ENCODE results near the gene PLCB2.

Gene PLCB2

GRCh38 chr15:40347559-40348473 lies 40.1 kb upstream of the PLCB2 start:
- TF ChIP-seq, protein P1, sequence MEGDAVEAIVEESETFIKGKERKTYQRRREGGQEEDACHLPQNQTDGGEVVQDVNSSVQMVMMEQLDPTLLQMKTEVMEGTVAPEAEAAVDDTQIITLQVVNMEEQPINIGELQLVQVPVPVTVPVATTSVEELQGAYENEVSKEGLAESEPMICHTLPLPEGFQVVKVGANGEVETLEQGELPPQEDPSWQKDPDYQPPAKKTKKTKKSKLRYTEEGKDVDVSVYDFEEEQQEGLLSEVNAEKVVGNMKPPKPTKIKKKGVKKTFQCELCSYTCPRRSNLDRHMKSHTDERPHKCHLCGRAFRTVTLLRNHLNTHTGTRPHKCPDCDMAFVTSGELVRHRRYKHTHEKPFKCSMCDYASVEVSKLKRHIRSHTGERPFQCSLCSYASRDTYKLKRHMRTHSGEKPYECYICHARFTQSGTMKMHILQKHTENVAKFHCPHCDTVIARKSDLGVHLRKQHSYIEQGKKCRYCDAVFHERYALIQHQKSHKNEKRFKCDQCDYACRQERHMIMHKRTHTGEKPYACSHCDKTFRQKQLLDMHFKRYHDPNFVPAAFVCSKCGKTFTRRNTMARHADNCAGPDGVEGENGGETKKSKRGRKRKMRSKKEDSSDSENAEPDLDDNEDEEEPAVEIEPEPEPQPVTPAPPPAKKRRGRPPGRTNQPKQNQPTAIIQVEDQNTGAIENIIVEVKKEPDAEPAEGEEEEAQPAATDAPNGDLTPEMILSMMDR (IDR thresholded peaks at IDR 0.05): no peak
- Histone ChIP-seq H3K79me2 (no peaks in the 10 kb centered on the region), H3K4me3 (ENCODE audit: low read depth, low read length) (no peak overlapping the region), H3K27ac (no peak overlapping the region), H3K27me3 (ENCODE audit: control insufficient read depth, insufficient read depth, low read length) (no peaks in the 10 kb centered on the region), H3K36me3 (ENCODE audit: control insufficient read depth, insufficient read depth, low read length) (no peaks in the 10 kb centered on the region), H2AFZ (no peak overlapping the region), H3K9ac (no peak overlapping the region), H3K4me2 (ENCODE audit: low read length) (no peak overlapping the region), H3K4me1 (no peaks in the 10 kb centered on the region), H3K9me3 (ENCODE audit: control insufficient read depth, low read length) (no peaks in the 10 kb centered on the region)

DNA sequence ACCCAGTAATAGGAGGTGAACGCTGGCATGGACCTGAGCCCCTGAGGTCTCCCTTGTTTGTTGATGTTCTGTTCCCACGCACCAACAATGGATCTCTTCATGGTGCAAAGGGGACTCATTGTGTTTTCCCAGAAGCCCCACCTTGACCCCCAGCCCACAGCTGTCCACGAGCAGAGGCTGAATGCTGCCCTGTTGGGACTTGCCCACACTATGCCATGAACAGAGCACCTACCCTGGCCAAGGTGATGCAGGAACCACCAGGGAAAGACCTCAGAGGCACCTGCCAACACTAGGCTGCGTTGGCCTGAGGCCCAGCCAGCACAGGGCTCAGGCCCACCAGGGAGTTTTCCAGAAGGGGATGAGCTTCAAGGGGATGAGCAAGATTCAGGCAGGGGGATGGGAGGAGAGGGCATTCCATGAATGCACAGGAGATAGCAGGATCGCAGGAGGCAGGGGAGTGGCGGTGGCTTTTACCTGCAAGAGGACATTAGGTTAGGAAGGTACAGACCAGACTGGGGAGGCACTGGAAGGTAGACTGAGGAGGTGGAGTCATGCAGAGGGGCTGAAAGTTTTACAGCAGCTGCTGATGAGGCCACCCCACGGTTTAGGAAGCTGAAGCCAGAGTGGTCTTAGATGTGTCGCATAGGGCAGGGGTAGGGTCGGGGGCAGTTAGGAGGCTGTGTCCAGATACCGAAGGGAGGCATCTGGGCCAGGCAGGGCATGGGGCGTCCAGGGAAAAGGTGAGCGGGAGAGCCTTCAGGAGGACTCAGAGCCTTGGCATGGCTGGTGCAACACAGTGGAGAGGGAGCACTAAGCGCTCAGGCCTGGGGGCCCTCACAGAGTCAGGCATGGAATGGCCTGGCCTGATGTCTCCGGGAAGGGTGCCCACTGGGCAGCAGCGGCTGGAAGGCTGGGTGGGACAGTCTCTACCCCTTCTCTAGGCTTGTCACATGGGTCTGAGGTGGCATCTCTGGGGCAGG lies 39.1 kb upstream of the PLCB2 start:
- H3K9me3 ChIP-seq (ENCODE audit: control insufficient read depth, low read length): no peaks in the 10 kb centered on the region
- no peak overlapping the region for H3K9ac ChIP-seq
- no peak overlapping the region for H3K4me2 ChIP-seq (ENCODE audit: low read length)
- no peaks in the 10 kb centered on the region for H3K4me1 ChIP-seq
- H3K79me2 ChIP-seq: no peaks in the 10 kb centered on the region
- no peak overlapping the region for H3K4me3 ChIP-seq (ENCODE audit: low read depth, low read length)
- TF ChIP-seq, protein P1 (IDR thresholded peaks at IDR 0.05): no peak
- H3K36me3 ChIP-seq (ENCODE audit: control insufficient read depth, insufficient read depth, low read length): no peaks in the 10 kb centered on the region
- no peak overlapping the region for H3K27ac ChIP-seq
- no peak overlapping the region for H2AFZ ChIP-seq
- H3K27me3 ChIP-seq (ENCODE audit: control insufficient read depth, insufficient read depth, low read length): no peaks in the 10 kb centered on the region

- TF ChIP-seq, protein P1 (IDR thresholded peaks at IDR 0.05): no peak
- no peak overlapping the region for H3K9ac ChIP-seq
- H3K4me1 ChIP-seq: peaks cover 4% of the 10 kb centered on the region
- H3K79me2 ChIP-seq: no peaks in the 10 kb centered on the region
- no peaks in the 10 kb centered on the region for H3K27me3 ChIP-seq (ENCODE audit: control insufficient read depth, insufficient read depth, low read length)
- H3K9me3 ChIP-seq (ENCODE audit: control insufficient read depth, low read length): no peaks in the 10 kb centered on the region
- no peaks in the 10 kb centered on the region for H3K36me3 ChIP-seq (ENCODE audit: control insufficient read depth, insufficient read depth, low read length)
- no peak overlapping the region for H3K27ac ChIP-seq
- no peak overlapping the region for H3K4me2 ChIP-seq (ENCODE audit: low read length)
- no peak overlapping the region for H2AFZ ChIP-seq
- no peak overlapping the region for H3K4me3 ChIP-seq (ENCODE audit: low read depth, low read length)
These were observed 38.3 kb upstream of the PLCB2 start for GRCh38 chr15:40345867-40346578.

DNA sequence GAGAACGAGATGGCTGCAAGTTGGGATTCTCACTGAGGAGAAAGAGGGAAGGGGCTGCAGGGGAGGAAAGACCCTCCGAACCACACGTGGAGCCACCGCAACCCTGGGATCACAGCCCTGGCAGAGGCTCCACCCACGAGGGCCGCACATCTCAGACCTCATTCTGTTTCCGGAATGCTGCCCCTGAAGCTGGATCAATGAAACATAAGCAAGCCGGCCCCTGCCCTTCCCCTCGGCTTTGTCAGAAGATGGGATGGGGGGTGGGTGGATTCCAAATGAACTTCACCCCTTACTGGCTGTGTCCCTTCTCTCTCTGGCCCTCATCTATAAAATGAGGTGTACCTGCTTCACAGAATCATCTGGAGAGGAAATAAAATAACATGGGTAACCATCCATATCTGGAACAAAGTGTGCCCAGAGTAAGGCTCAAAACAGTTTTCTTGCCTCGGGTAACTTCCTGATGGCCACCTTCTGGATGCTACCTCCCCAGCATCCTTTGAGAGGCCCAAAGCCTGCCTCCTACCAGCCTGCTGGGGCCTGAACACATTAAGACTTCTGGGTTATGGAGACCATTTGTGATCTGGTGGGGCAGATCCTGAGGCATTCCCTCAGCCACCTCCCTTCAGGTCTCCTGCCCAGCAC lies 37.6 kb upstream of the PLCB2 start:
- Histone ChIP-seq H3K4me2 (ENCODE audit: low read length) (no peak overlapping the region), H3K9me3 (ENCODE audit: control insufficient read depth, low read length) (no peaks in the 10 kb centered on the region), H3K79me2 (no peaks in the 10 kb centered on the region), H2AFZ (no peak overlapping the region), H3K4me3 (ENCODE audit: low read depth, low read length) (no peak overlapping the region), H3K36me3 (ENCODE audit: control insufficient read depth, insufficient read depth, low read length) (no peaks in the 10 kb centered on the region), H3K27ac (no peak overlapping the region), H3K27me3 (ENCODE audit: control insufficient read depth, insufficient read depth, low read length) (no peaks in the 10 kb centered on the region), H3K9ac (no peak overlapping the region), H3K4me1 (peaks cover 5% of the 10 kb centered on the region)
- TF ChIP-seq, protein P1 (IDR thresholded peaks at IDR 0.05): no peak

Measured in parathyroid adenoma (tissue), 2 donors.